HepG2 (cell line): Measurements from ENCODE around the gene PHKA1. TPM values are rescaled to one million over a fixed set of nuclear protein-coding genes. Genes with fewer than 3 reads are reported as not detected.

Experiments used
- ATAC-seq: fragments of 200-7000 bp; cut with Tn5 transposase; 3 replicates; pipeline ENCODE4 v1.9.1; 2020; ENCODE audit warnings: mild to moderate bottlenecking, moderate library complexity
- BruUV-seq: library from RNA; stranded (reverse); fragments of 400-500 nt; replicated peaks from 2 replicates; lab custom pipeline; 2021; lab: Mats Ljungman, UMichigan
- CTCF ChIA-PET: fragments of 300-600 bp; formaldehyde crosslinking; extraction: SDS; loops from one replicate; lab custom pipeline; 2021; ENCODE audit warnings: low total read pairs, inconsistent platforms, low intra/inter-chr PET ratio; lab: Yijun Ruan, JAX
- POLR2A ChIA-PET: fragments of 350-600 bp; sonication (Branson Sonifier 250); formaldehyde crosslinking; loops from one replicate; lab custom pipeline; 2020; ENCODE audit warnings: antibody characterized with exemption, inconsistent platforms; lab: Yijun Ruan, JAX
- DNase-seq: peaks from one replicate; pipeline ENCODE4 v3.0.0-alpha.2; 2015; ENCODE audit warnings: low spot score
- FAIRE-seq: peaks from 3 replicates; lab custom pipeline; 2011; peaks lifted over from hg19 to GRCh38; lab: Jason Lieb, UNC
- H2AFZ ChIP-seq: one replicate; pipeline ENCODE4 v1.6.1; 2011; ENCODE audit warnings: low read length, inconsistent platforms
- H3K27ac ChIP-seq: fragments of 300-600 bp; 3 replicates; pipeline ENCODE4 v1.8.0; 2011; ENCODE audit warnings: mixed run types, mild to moderate bottlenecking, mixed read lengths, low read length, inconsistent platforms; ENCODE audit not compliant: insufficient read depth; ENCODE audit errors: extremely low read length
- H3K27me3 ChIP-seq, 2 experiments: fragments of 200-600 bp in 1 of 2; 2 replicates in 1 of 2; 3 replicates in 1 of 2; pipeline versions ENCODE4 v1.6.0 to v1.8.0; 2011; ENCODE audit warnings: low read length in 2 of 2, mild to moderate bottlenecking in 2 of 2, moderate library complexity in 2 of 2, inconsistent platforms in 1 of 2; ENCODE audit not compliant: insufficient read depth in 2 of 2, control insufficient read depth in 1 of 2
- H3K36me3 ChIP-seq, 2 experiments: fragments of 200-600 bp in 1 of 2; replicated peaks in 1 of 2; 2 replicates in 1 of 2; 3 replicates in 1 of 2; pipeline versions ENCODE4 v1.5.1 to v1.8.0; 2011; ENCODE audit warnings: low read length in 2 of 2, inconsistent platforms in 1 of 2; ENCODE audit not compliant: insufficient read depth in 2 of 2, control insufficient read depth in 1 of 2
- H3K4me1 ChIP-seq: 2 replicates; pipeline ENCODE4 v1.5.1; 2012; ENCODE audit warnings: low read length, inconsistent platforms; ENCODE audit not compliant: insufficient read depth
- H3K4me2 ChIP-seq: 2 replicates; pipeline ENCODE4 v1.6.0; 2011; ENCODE audit warnings: low read depth, low read length, inconsistent platforms
- H3K4me3 ChIP-seq, 3 experiments: fragments of 200-600 bp in 1 of 3; sonication (generic), shearing (Covaris generic) in 1 of 3; replicated peaks in 1 of 3; 2 replicates each; pipeline ENCODE4 v1.5.1; 2011 to 2016; ENCODE audit warnings: low read length in 3 of 3, inconsistent platforms in 2 of 3, low read depth in 2 of 3, mild to moderate bottlenecking in 2 of 3, control low read depth in 1 of 3, mixed read lengths in 1 of 3; ENCODE audit not compliant: insufficient read depth in 1 of 3
- H3K79me2 ChIP-seq: one replicate; pipeline ENCODE4 v1.6.1; 2011; ENCODE audit warnings: low read length, inconsistent platforms; ENCODE audit not compliant: insufficient read depth
- H3K9ac ChIP-seq: 2 replicates; pipeline ENCODE4 v1.6.0; 2011; ENCODE audit warnings: mild to moderate bottlenecking, low read depth, low read length, inconsistent platforms; ENCODE audit not compliant: insufficient read depth
- H3K9me3 ChIP-seq: 2 replicates; pipeline ENCODE4 v1.5.1; 2012; ENCODE audit warnings: mild to moderate bottlenecking, low read length
- H4K20me1 ChIP-seq: 2 replicates; pipeline ENCODE4 v1.6.0; 2011; ENCODE audit warnings: inconsistent platforms, mild to moderate bottlenecking, low read length, moderate library complexity; ENCODE audit not compliant: insufficient read depth
- BCL6 ChIP-seq: IDR thresholded peaks from 2 replicates; pipeline ENCODE4 v1.6.1; 2016; ENCODE audit warnings: missing genetic modification reagents, missing compliant biosample characterization
- BRD4 ChIP-seq: sonication (generic); formaldehyde crosslinking; IDR thresholded peaks from 2 replicates; pipeline ENCODE4 v1.4.0; 2020; ENCODE audit warnings: missing genetic modification reagents
- ETV5 ChIP-seq: IDR thresholded peaks from 2 replicates; pipeline ENCODE4 v1.6.1; 2018; ENCODE audit warnings: missing biosample characterization, missing genetic modification reagents, inconsistent platforms, borderline replicate concordance
- FOXK1 ChIP-seq: sonication (generic); formaldehyde crosslinking; IDR thresholded peaks from 2 replicates; pipeline ENCODE4 v1.4.0; 2020; ENCODE audit warnings: low read depth, missing genetic modification reagents, borderline replicate concordance
- KDM3A ChIP-seq: IDR thresholded peaks from 2 replicates; pipeline ENCODE4 v1.6.1; 2018; ENCODE audit warnings: low read depth, missing compliant biosample characterization
- NAIF1 ChIP-seq: sonication (generic); formaldehyde crosslinking; IDR thresholded peaks from 2 replicates; pipeline ENCODE4 v1.5.0; 2020; ENCODE audit warnings: mild to moderate bottlenecking, missing genetic modification reagents, borderline replicate concordance
- RARA ChIP-seq: IDR thresholded peaks from 2 replicates; pipeline ENCODE4 v1.6.1; 2016; ENCODE audit warnings: missing genetic modification reagents, missing compliant biosample characterization
- ZFP36L1 ChIP-seq: sonication (generic); formaldehyde crosslinking; IDR thresholded peaks from 2 replicates; pipeline ENCODE4 v1.8.0; 2022; ENCODE audit warnings: mild to moderate bottlenecking, missing genetic modification reagents, moderate library complexity
- ZKSCAN1 ChIP-seq: fragments of 150-350 bp; IDR thresholded peaks from 2 replicates; pipeline ENCODE4 v1.6.1; 2014; ENCODE audit warnings: low read length
- ZNF207 ChIP-seq: fragments of 450-650 bp; IDR thresholded peaks from 2 replicates; pipeline ENCODE4 v1.6.1; 2016; ENCODE audit warnings: antibody characterized with exemption, borderline replicate concordance
- ZNF230 ChIP-seq: sonication (generic); formaldehyde crosslinking; IDR thresholded peaks from 2 replicates; pipeline ENCODE4 v1.4.0; 2020; ENCODE audit warnings: mild to moderate bottlenecking, missing genetic modification reagents
- ZNF484 ChIP-seq: sonication (generic); formaldehyde crosslinking; IDR thresholded peaks from 2 replicates; pipeline ENCODE4 v1.5.1; 2020; ENCODE audit warnings: mild to moderate bottlenecking, low read depth, missing genetic modification reagents, borderline replicate concordance
- ZNF703 ChIP-seq: sonication (generic); formaldehyde crosslinking; IDR thresholded peaks from 2 replicates; pipeline ENCODE4 v1.5.1; 2020; ENCODE audit warnings: missing genetic modification reagents, mild to moderate bottlenecking, moderate library complexity, borderline replicate concordance
- ZNF841 ChIP-seq: sonication (generic); formaldehyde crosslinking; IDR thresholded peaks from 2 replicates; pipeline ENCODE4 v1.8.1; 2023; ENCODE audit warnings: missing genetic modification reagents, borderline replicate concordance
- WGBS: methylation state at CpG from one replicate; pipeline ENCODE4 v1.1.6; 2017; ENCODE audit warnings: low lambda C conversion rate; 5-methylcytosine and 5-hydroxymethylcytosine counted together
- in situ Hi-C: cut with HindIII; loops from 2 replicates; pipeline ENCODE4 v1.10.0; 2017; ENCODE audit warnings: low pct_unique_long_range_greater_than_20kb; ENCODE audit not compliant: extremely low pct_ligation_motif_present
- intact Hi-C: fragments of 100-400 bp; cut with micrococcal nuclease; formaldehyde crosslinking; loops from one replicate; pipeline ENCODE4 v1.10.0; 2022; ENCODE audit not compliant: unreplicated experiment
- polyA plus RNA-seq, 8 experiments: library from polyadenylated mRNA; depleted of rRNA in 3 of 8; stranded (reverse) in 7 of 8; unstranded in 1 of 8; fragments of >200 nt; fragmentation: Illumina TruSeq in 4 of 8; extraction: Trizol in 4 of 8; gene quantifications; 2 replicates each; pipeline versions ENCODE4 v1.2.1 to v1.2.3, GENCODE V29; 2011 to 2016; ENCODE audit warnings: low read depth in 4 of 8, missing spikeins in 1 of 8, mixed read lengths in 1 of 8; ENCODE audit not compliant: insufficient read depth in 1 of 8
- total RNA-seq, 5 experiments: library from RNA; depleted of rRNA; stranded (reverse); fragments of >200 nt; fragmentation: Illumina TruSeq; extraction: Trizol; gene quantifications; 2 replicates each; pipeline ENCODE4 v1.2.3, GENCODE V29; 2016; ENCODE audit warnings: low read depth in 1 of 5
- TF ChIP-seq, protein P1 (sequence below): IDR thresholded peaks from 2 replicates; pipeline ENCODE4 v1.6.1; 2016; ENCODE audit warnings: mild to moderate bottlenecking
- TF ChIP-seq, protein P2 (sequence below): sonication (generic); formaldehyde crosslinking; IDR thresholded peaks from 2 replicates; pipeline ENCODE4 v1.5.1; 2020; ENCODE audit warnings: missing genetic modification reagents, mild to moderate bottlenecking, borderline replicate concordance
- TF ChIP-seq, protein P3 (sequence below): sonication (generic); formaldehyde crosslinking; IDR thresholded peaks from 2 replicates; pipeline ENCODE4 v1.4.0; 2020; ENCODE audit warnings: mild to moderate bottlenecking, missing genetic modification reagents
- TF ChIP-seq, protein P4 (sequence below): sonication (generic); formaldehyde crosslinking; IDR thresholded peaks from 2 replicates; pipeline ENCODE4 v1.8.1; 2022; ENCODE audit warnings: low read depth, mild to moderate bottlenecking, missing genetic modification reagents

The PHKA1 gene
- total and polyA plus RNA-seq, 2 of the 13 experiments (the other 11 are each of a cell fraction or from before 2014, with no cell fraction given) = 5.4 to 6.6 TPM

DNA sequence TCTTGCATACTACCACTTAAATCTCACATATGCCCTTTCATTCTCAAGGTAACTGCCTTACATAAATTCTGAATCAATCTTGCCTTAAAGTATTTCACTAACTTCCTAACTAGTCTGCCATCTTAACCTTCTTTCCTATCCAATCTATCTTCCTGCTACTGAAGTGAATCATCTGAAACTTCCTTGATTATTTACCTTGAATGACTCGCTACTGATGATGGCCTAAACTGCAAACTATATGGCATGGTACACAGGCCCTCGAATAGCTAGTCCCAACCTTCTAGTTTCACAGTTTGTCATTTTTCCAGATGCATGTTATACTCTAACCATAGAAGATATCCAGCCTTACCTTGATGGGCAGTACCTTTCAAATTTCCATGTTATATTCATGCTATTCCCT is 19.9 kb downstream of the PHKA1 start (continued):
- TF ChIP-seq, protein P1, sequence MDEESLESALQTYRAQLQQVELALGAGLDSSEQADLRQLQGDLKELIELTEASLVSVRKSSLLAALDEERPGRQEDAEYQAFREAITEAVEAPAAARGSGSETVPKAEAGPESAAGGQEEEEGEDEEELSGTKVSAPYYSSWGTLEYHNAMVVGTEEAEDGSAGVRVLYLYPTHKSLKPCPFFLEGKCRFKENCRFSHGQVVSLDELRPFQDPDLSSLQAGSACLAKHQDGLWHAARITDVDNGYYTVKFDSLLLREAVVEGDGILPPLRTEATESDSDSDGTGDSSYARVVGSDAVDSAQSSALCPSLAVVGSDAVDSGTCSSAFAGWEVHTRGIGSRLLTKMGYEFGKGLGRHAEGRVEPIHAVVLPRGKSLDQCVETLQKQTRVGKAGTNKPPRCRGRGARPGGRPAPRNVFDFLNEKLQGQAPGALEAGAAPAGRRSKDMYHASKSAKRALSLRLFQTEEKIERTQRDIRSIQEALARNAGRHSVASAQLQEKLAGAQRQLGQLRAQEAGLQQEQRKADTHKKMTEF (CRISPR knock-in tag) = no peak

DNA sequence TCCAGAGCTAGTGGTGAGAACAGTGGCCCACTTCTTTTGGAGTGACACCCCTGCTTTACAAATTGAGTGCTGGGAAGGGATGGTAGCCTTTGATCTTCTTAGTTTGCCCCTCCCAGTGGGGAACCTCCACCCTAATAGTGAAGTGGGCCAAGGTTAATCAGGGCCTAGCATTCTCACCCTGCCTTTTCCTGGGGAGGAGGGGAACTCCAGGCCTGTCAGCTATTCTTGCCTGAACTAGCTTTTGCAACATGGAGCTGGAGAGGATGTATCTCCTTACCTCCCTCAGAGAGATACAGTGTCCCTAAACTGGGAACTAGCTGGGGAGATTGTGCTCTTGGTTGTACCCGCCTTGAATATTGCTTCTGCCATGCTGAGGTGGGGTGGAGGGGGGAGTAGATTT is 20.6 kb downstream of the PHKA1 start:
- no peaks in the 10 kb centered on the region for H3K36me3 ChIP-seq
- H3K79me2 ChIP-seq = no peaks in the 10 kb centered on the region
- no peak overlapping the region for H3K27ac ChIP-seq
- intact Hi-C loops (no loop called here), in situ Hi-C loops (no loop called here)
- H3K9me3 ChIP-seq = no peaks in the 10 kb centered on the region
- no CpG with 5 or more reads among the region's 1 CpG for WGBS
- H3K4me2 ChIP-seq = no peak overlapping the region
- CTCF ChIA-PET = no interaction called here
- FAIRE-seq = no peak
- no peak overlapping the region for H2AFZ ChIP-seq
- BruUV-seq = no TSS peak
- H3K9ac ChIP-seq = no peak overlapping the region
- POLR2A ChIA-PET = no interaction called here
- no peaks in the 10 kb centered on the region for H3K27me3 ChIP-seq
- no peak for DNase-seq
- H3K4me3 ChIP-seq = no peak overlapping the region
- no peaks in the 10 kb centered on the region for H4K20me1 ChIP-seq
- no peak for ATAC-seq
- no peaks in the 10 kb centered on the region for H3K4me1 ChIP-seq
- TF ChIP-seq ZFP36L1 (CRISPR knock-in tag) = no peak
- TF ChIP-seq ZKSCAN1 = no peak
- no peak for TF ChIP-seq NAIF1
- no peak for TF ChIP-seq ETV5 (CRISPR knock-in tag)
- no peak for TF ChIP-seq FOXK1 (CRISPR knock-in tag)
- TF ChIP-seq ZNF484 (CRISPR knock-in tag) = no peak
- no peak for TF ChIP-seq BCL6 (CRISPR knock-in tag)
- no peak for TF ChIP-seq ZNF841 (CRISPR knock-in tag)
- TF ChIP-seq ZNF703 (CRISPR knock-in tag) = no peak
- no peak for TF ChIP-seq RARA (CRISPR knock-in tag)
- no peak for TF ChIP-seq ZNF230 (CRISPR knock-in tag)
- TF ChIP-seq, protein P2, sequence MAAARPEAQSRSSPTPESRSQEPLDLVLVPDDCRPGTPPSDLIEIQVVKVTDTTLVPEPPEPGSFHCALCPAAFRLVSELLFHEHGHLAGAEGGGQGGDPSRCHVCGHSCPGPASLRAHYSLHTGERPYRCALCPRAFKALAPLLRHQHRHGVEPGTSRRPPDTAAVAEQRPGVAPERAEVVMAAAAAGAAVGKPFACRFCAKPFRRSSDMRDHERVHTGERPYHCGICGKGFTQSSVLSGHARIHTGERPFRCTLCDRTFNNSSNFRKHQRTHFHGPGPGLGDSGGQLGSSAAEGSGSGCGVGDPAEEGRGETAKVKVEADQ = no peak
- TF ChIP-seq, protein P3, sequence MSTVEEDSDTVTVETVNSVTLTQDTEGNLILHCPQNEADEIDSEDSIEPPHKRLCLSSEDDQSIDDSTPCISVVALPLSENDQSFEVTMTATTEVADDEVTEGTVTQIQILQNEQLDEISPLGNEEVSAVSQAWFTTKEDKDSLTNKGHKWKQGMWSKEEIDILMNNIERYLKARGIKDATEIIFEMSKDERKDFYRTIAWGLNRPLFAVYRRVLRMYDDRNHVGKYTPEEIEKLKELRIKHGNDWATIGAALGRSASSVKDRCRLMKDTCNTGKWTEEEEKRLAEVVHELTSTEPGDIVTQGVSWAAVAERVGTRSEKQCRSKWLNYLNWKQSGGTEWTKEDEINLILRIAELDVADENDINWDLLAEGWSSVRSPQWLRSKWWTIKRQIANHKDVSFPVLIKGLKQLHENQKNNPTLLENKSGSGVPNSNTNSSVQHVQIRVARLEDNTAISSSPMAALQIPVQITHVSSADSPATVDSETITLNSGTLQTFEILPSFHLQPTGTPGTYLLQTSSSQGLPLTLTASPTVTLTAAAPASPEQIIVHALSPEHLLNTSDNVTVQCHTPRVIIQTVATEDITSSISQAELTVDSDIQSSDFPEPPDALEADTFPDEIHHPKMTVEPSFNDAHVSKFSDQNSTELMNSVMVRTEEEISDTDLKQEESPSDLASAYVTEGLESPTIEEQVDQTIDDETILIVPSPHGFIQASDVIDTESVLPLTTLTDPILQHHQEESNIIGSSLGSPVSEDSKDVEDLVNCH (CRISPR knock-in tag) = no peak
- no peak for TF ChIP-seq BRD4
- no peak for TF ChIP-seq ZNF207
- no peak for TF ChIP-seq KDM3A
- TF ChIP-seq, protein P4, sequence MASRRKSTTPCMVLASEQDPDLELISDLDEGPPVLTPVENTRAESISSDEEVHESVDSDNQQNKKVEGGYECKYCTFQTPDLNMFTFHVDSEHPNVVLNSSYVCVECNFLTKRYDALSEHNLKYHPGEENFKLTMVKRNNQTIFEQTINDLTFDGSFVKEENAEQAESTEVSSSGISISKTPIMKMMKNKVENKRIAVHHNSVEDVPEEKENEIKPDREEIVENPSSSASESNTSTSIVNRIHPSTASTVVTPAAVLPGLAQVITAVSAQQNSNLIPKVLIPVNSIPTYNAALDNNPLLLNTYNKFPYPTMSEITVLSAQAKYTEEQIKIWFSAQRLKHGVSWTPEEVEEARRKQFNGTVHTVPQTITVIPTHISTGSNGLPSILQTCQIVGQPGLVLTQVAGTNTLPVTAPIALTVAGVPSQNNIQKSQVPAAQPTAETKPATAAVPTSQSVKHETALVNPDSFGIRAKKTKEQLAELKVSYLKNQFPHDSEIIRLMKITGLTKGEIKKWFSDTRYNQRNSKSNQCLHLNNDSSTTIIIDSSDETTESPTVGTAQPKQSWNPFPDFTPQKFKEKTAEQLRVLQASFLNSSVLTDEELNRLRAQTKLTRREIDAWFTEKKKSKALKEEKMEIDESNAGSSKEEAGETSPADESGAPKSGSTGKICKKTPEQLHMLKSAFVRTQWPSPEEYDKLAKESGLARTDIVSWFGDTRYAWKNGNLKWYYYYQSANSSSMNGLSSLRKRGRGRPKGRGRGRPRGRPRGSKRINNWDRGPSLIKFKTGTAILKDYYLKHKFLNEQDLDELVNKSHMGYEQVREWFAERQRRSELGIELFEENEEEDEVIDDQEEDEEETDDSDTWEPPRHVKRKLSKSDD (CRISPR knock-in tag) = no peak
